HCT116 (cell line): ENCODE measurements around the gene EPHA6. TPM values are rescaled to one million over a fixed set of nuclear protein-coding genes. Genes with fewer than 3 reads are reported as not detected.

ENCODE experiments used
- ATAC-seq: fragments of 200-7000 bp; cut with Tn5 transposase; 2 replicates; pipeline ENCODE4 v1.9.1; 2020; ENCODE audit warnings: mild to moderate bottlenecking, moderate library complexity
- BruUV-seq: library from RNA; stranded (reverse); fragments of 400-500 nt; replicated peaks from 2 replicates; lab custom pipeline; 2021; lab: Mats Ljungman, UMichigan
- CTCF ChIA-PET: fragments of 300-600 bp; sonication (Branson Sonifier 250); formaldehyde crosslinking; loops from one replicate; lab custom pipeline; 2021; ENCODE audit warnings: antibody characterized with exemption; lab: Charles Lee
- POLR2A ChIA-PET: fragments of 300-600, 350-600 bp; sonication (Branson Sonifier 250); formaldehyde crosslinking; loops from one replicate; lab custom pipeline; 2021; ENCODE audit warnings: antibody characterized with exemption; lab: Charles Lee
- RAD21 ChIA-PET, 2 experiments: fragments of 300-600 bp; sonication (Branson Sonifier 250); formaldehyde crosslinking; loops; one replicate each; lab custom pipeline; 2023; ENCODE audit warnings: low total read pairs in 2 of 2; ENCODE audit not compliant: uncharacterized antibody in 2 of 2, unreplicated experiment in 2 of 2, low non-redundant PET in 1 of 2; lab: Charles Lee
- DNase-seq: peaks from one replicate; pipeline ENCODE4 v3.0.0-alpha.2; 2010; ENCODE audit warnings: low read depth, low spot score
- H2AFZ ChIP-seq: fragments of 200-600 bp; shearing (Covaris generic), sonication (generic); 2 replicates; pipeline ENCODE4 v1.6.1; 2017; ENCODE audit warnings: low read depth, mixed run types, mixed read lengths, antibody characterized with exemption, low read length; ENCODE audit not compliant: poor library complexity, severe bottlenecking
- H3K27ac ChIP-seq: 2 replicates; pipeline ENCODE4 v1.5.1; 2012; ENCODE audit warnings: low read depth, low read length
- H3K27me3 ChIP-seq: fragments of 200-600 bp; sonication (generic); 2 replicates; pipeline ENCODE4 v1.6.1; 2016; ENCODE audit warnings: mixed run types, low read length, mixed read lengths; ENCODE audit not compliant: insufficient read depth
- H3K36me3 ChIP-seq, 2 experiments: fragments of 200-500 bp in 1 of 2; fragments of 200-600 bp in 1 of 2; sonication (Bioruptor generic) in 1 of 2; sonication (generic) in 1 of 2; 2 replicates each; pipeline versions ENCODE4 v1.5.1 to v1.6.1; 2014 to 2016; ENCODE audit warnings: low read length in 2 of 2, inconsistent platforms in 1 of 2, mixed read lengths in 1 of 2, mixed run types in 1 of 2; ENCODE audit not compliant: insufficient read depth in 2 of 2, control insufficient read depth in 1 of 2
- H3K4me1 ChIP-seq, 2 experiments: fragments of 200-600 bp in 1 of 2; sonication (generic) in 1 of 2; 2 replicates each; pipeline versions ENCODE4 v1.5.1 to v1.6.1; 2012 to 2017; ENCODE audit warnings: low read length in 2 of 2, inconsistent platforms in 1 of 2, mild to moderate bottlenecking in 1 of 2, mixed read lengths in 1 of 2, mixed run types in 1 of 2, moderate library complexity in 1 of 2; ENCODE audit not compliant: insufficient read depth in 2 of 2, control insufficient read depth in 1 of 2
- H3K4me2 ChIP-seq: fragments of 200-600 bp; sonication (generic); 2 replicates; pipeline ENCODE4 v1.6.1; 2017; ENCODE audit warnings: mixed run types, low read length, mixed read lengths
- H3K4me3 ChIP-seq, 2 experiments: fragments of 200-600 bp in 1 of 2; sonication (generic) in 1 of 2; replicated peaks in 1 of 2; 2 replicates each; pipeline ENCODE4 v1.5.1; 2011 to 2016; ENCODE audit warnings: low read length in 2 of 2, control low read depth in 1 of 2, low read depth in 1 of 2, mild to moderate bottlenecking in 1 of 2, mixed read lengths in 1 of 2, mixed run types in 1 of 2
- H3K79me2 ChIP-seq: fragments of 200-600 bp; sonication (generic); 2 replicates; pipeline ENCODE4 v1.6.1; 2017; ENCODE audit warnings: mild to moderate bottlenecking, mixed run types, low read length, moderate library complexity, mixed read lengths; ENCODE audit not compliant: insufficient read depth
- H3K9ac ChIP-seq: fragments of 200-600 bp; sonication (generic); 2 replicates; pipeline ENCODE4 v1.6.1; 2016; ENCODE audit warnings: low read length, mixed read lengths
- H3K9me2 ChIP-seq: fragments of 200-600 bp; sonication (generic), shearing (Covaris generic); 2 replicates; pipeline ENCODE4 v1.6.1; 2017; ENCODE audit warnings: mixed run types, mild to moderate bottlenecking, moderate library complexity; ENCODE audit not compliant: insufficient read depth
- H3K9me3 ChIP-seq, 2 experiments: fragments of 200-500 bp in 1 of 2; fragments of 200-600 bp in 1 of 2; sonication (Bioruptor generic) in 1 of 2; sonication (generic) in 1 of 2; 2 replicates each; pipeline ENCODE4 v1.6.1; 2014 to 2017; ENCODE audit warnings: low read length in 2 of 2, mixed read lengths in 2 of 2, inconsistent platforms in 1 of 2, low read depth in 1 of 2, mild to moderate bottlenecking in 1 of 2, mixed run types in 1 of 2, moderate library complexity in 1 of 2; ENCODE audit not compliant: control insufficient read depth in 1 of 2, insufficient read depth in 1 of 2
- H4K20me1 ChIP-seq: fragments of 200-600 bp; sonication (generic), shearing (Covaris generic); 2 replicates; pipeline ENCODE4 v1.6.1; 2017; ENCODE audit warnings: mixed run types, mild to moderate bottlenecking, moderate library complexity; ENCODE audit not compliant: insufficient read depth
- CTCF ChIP-seq, 3 experiments: fragments of 200-600 bp in 1 of 3; sonication (generic) in 1 of 3; IDR thresholded peaks in 2 of 3; conservative IDR thresholded peaks in 1 of 3; 2 replicates each; pipeline ENCODE4 v1.5.1; 2012 to 2017; ENCODE audit warnings: low read depth in 2 of 3, low read length in 2 of 3, antibody characterized with exemption in 1 of 3, borderline replicate concordance in 1 of 3, control low read depth in 1 of 3, mild to moderate bottlenecking in 1 of 3, mixed read lengths in 1 of 3, mixed run types in 1 of 3, moderate library complexity in 1 of 3; ENCODE audit not compliant: insufficient read depth in 1 of 3
- ELF1 ChIP-seq: IDR thresholded peaks from 2 replicates; pipeline ENCODE4 v1.6.1; 2012; ENCODE audit warnings: low read depth, borderline replicate concordance
- FOSL1 ChIP-seq: IDR thresholded peaks from 2 replicates; pipeline ENCODE4 v1.6.1; 2012; ENCODE audit warnings: low read depth
- POLR2A ChIP-seq: IDR thresholded peaks from 2 replicates; pipeline ENCODE4 v1.7.0; 2011; ENCODE audit warnings: borderline replicate concordance; ENCODE audit not compliant: insufficient read depth, insufficient read length; ENCODE audit errors: extremely low read depth
- POLR2AphosphoS5 ChIP-seq: IDR thresholded peaks from 2 replicates; pipeline ENCODE4 v1.6.1; 2011; ENCODE audit warnings: mild to moderate bottlenecking, low read depth, low read length, moderate library complexity
- SP1 ChIP-seq: IDR thresholded peaks from 2 replicates; pipeline ENCODE4 v1.6.1; 2012; ENCODE audit warnings: low read depth
- intact Hi-C: fragments of 100-400 bp; cut with micrococcal nuclease; formaldehyde crosslinking; loops from 2 replicates; pipeline ENCODE4 v1.10.0; 2022
- total RNA-seq: library from RNA; stranded (reverse); gene quantifications from one replicate; pipeline ENCODE4 v1.2.1, GENCODE V29; 2021; ENCODE audit not compliant: unreplicated experiment
- TF ChIP-seq, protein P1 (sequence below): IDR thresholded peaks from 2 replicates; pipeline ENCODE4 v1.6.1; 2012; ENCODE audit warnings: low read depth
- TF ChIP-seq, protein P2 (sequence below): IDR thresholded peaks from 2 replicates; pipeline ENCODE4 v1.6.1; 2012

Gene EPHA6
- total RNA-seq, 1 experiment from 2014 or later, result not detected

GRCh38 chr3:97102641-97103040, 288.2 kb downstream of the EPHA6 start:
- DNase-seq (no peak), ATAC-seq (no peak)
- Histone ChIP-seq H2AFZ (no peak overlapping the region), H3K27me3 (no peaks in the 10 kb centered on the region), H3K9ac (no peak overlapping the region), H3K79me2 (no peaks in the 10 kb centered on the region), H3K4me3 (no peak overlapping the region), H3K4me2 (no peak overlapping the region), H3K9me3 (peaks cover 7 to 10% of the 10 kb centered on the region in 2 experiments; a peak in 1 of 4 replicates), H3K36me3 (no peaks in the 10 kb centered on the region)
- intact Hi-C loops, result no loop called here
- ChIA-PET CTCF (no interaction called here), POLR2A (no interaction called here)
- no peak for TF ChIP-seq SP1
- TF ChIP-seq, all 23 proteins: peak for 0
- no peak overlapping the region for H3K27ac ChIP-seq
- RAD21 ChIA-PET, result no interaction called here
- no TSS peak for BruUV-seq
- no peaks in the 10 kb centered on the region for H3K9me2 ChIP-seq
- H3K4me1 ChIP-seq, result no peaks in the 10 kb centered on the region
- no peaks in the 10 kb centered on the region for H4K20me1 ChIP-seq

- Histone ChIP-seq H2AFZ (no peak overlapping the region), H3K27me3 (no peaks in the 10 kb centered on the region), H4K20me1 (no peaks in the 10 kb centered on the region), H3K27ac (no peak overlapping the region), H3K4me3 (no peak overlapping the region), H3K79me2 (no peaks in the 10 kb centered on the region), H3K4me2 (no peak overlapping the region), H3K4me1 (no peaks in the 10 kb centered on the region), H3K9ac (no peak overlapping the region), H3K9me2 (no peaks in the 10 kb centered on the region), H3K9me3 (peaks cover 10 to 20% of the 10 kb centered on the region in 2 experiments; a peak in 2 of 4 replicates), H3K36me3 (no peaks in the 10 kb centered on the region)
- DNase-seq (no peak), ATAC-seq (no peak)
- ChIA-PET POLR2A (no interaction called here), RAD21 (no interaction called here), CTCF (no interaction called here)
- no peak for TF ChIP-seq CTCF (IDR thresholded peaks at IDR 0.05 in 2 of 3, conservative IDR thresholded peaks at IDR 0.05 in 1 of 3; ENCODE audit: borderline replicate concordance in 1 of 3, insufficient read depth in 1 of 3, low read depth in 2 of 3, low read length in 2 of 3)
- TF ChIP-seq, protein P1, sequence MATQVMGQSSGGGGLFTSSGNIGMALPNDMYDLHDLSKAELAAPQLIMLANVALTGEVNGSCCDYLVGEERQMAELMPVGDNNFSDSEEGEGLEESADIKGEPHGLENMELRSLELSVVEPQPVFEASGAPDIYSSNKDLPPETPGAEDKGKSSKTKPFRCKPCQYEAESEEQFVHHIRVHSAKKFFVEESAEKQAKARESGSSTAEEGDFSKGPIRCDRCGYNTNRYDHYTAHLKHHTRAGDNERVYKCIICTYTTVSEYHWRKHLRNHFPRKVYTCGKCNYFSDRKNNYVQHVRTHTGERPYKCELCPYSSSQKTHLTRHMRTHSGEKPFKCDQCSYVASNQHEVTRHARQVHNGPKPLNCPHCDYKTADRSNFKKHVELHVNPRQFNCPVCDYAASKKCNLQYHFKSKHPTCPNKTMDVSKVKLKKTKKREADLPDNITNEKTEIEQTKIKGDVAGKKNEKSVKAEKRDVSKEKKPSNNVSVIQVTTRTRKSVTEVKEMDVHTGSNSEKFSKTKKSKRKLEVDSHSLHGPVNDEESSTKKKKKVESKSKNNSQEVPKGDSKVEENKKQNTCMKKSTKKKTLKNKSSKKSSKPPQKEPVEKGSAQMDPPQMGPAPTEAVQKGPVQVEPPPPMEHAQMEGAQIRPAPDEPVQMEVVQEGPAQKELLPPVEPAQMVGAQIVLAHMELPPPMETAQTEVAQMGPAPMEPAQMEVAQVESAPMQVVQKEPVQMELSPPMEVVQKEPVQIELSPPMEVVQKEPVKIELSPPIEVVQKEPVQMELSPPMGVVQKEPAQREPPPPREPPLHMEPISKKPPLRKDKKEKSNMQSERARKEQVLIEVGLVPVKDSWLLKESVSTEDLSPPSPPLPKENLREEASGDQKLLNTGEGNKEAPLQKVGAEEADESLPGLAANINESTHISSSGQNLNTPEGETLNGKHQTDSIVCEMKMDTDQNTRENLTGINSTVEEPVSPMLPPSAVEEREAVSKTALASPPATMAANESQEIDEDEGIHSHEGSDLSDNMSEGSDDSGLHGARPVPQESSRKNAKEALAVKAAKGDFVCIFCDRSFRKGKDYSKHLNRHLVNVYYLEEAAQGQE, result no peak
- TF ChIP-seq ELF1, result no peak
- TF ChIP-seq POLR2A, result no peak
- no peak for TF ChIP-seq FOSL1
- TF ChIP-seq, protein P2, sequence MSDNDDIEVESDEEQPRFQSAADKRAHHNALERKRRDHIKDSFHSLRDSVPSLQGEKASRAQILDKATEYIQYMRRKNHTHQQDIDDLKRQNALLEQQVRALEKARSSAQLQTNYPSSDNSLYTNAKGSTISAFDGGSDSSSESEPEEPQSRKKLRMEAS, result no peak
- TF ChIP-seq POLR2AphosphoS5, result no peak
- BruUV-seq, result no TSS peak
- intact Hi-C loops, result no loop called here
Measured at GRCh38 chr3:97105989-97106651, 291.7 kb downstream of the EPHA6 start.
